NOMO-1 treated with DMSO at 0.1 percent for 48 hours (cell line): ENCODE results near the gene SLC16A14.
"Not testable (repeated sequence)": the region's sequence is repeated elsewhere in the genome, so short reads cannot be mapped to it uniquely, and the experiment has no call there.

Experiments
- DNase-seq: peaks from one replicate; lab custom pipeline; 2025; ENCODE audit not compliant: unreplicated experiment; lab: John Stamatoyannopoulos, UW

SLC16A14 gene

GRCh38 chr2:230068651-230069055 lies at the start of gene SLC16A14:
Gene SLC16A14, minus strand, starts transcription at chr2:230068924. Its CDS starts 9,572 bp downstream, at chr2:230059352.
- DNase-seq, result peak; percentile 61

GRCh38 chr2:230106771-230107170 lies 38.0 kb upstream of the SLC16A14 start:
- DNase-seq, result no peak

GRCh38 chr2:230101967-230102366 lies 33.2 kb upstream of the SLC16A14 start:
- DNase-seq, result not testable (repeated sequence)

GRCh38 chr2:230097841-230098240 lies 29.1 kb upstream of the SLC16A14 start:
- no peak for DNase-seq

- no peak for DNase-seq
Measured at GRCh38 chr2:230097424-230097823, 28.7 kb upstream of the SLC16A14 start.

GRCh38 chr2:230090967-230091366 lies 22.2 kb upstream of the SLC16A14 start:
- no peak for DNase-seq

- peak; percentile 66 for DNase-seq
Measured at GRCh38 chr2:230085201-230085600, 16.5 kb upstream of the SLC16A14 start.

- DNase-seq, result no peak
Measured at GRCh38 chr2:230077851-230078547, 9.3 kb upstream of the SLC16A14 start.

- no peak for DNase-seq
Measured at GRCh38 chr2:230076819-230077218, 8.1 kb upstream of the SLC16A14 start.

GRCh38 chr2:230075988-230076631 lies 7.4 kb upstream of the SLC16A14 start:
- no peak for DNase-seq

- DNase-seq, result no peak
Measured at GRCh38 chr2:230071421-230071820, 2.7 kb upstream of the SLC16A14 start.

GRCh38 chr2:230069402-230069801 lies 678 bp upstream of the SLC16A14 start:
- no peak for DNase-seq

GRCh38 chr2:230068016-230068650 lies 591 bp downstream of the SLC16A14 start:
- DNase-seq, result peak; percentile 34

- no peak for DNase-seq
Measured at GRCh38 chr2:230060672-230061293, 7.9 kb downstream of the SLC16A14 start.

- no peak for DNase-seq
Measured at GRCh38 chr2:230053753-230054478, 14.8 kb downstream of the SLC16A14 start.

- no peak for DNase-seq
Measured at GRCh38 chr2:230052299-230052698, 16.4 kb downstream of the SLC16A14 start.

- no peak for DNase-seq
Measured at GRCh38 chr2:230050136-230050535, 18.6 kb downstream of the SLC16A14 start.

GRCh38 chr2:230048010-230048671 lies 20.6 kb downstream of the SLC16A14 start:
- no peak for DNase-seq

- DNase-seq, result no peak
Measured at GRCh38 chr2:230046491-230046890, 22.2 kb downstream of the SLC16A14 start.

GRCh38 chr2:230043461-230043860 lies 25.3 kb downstream of the SLC16A14 start:
- DNase-seq, result no peak
